ENCODE results near the gene HEG1.

GRCh38 chr3:125062904-125063618, 7.3 kb upstream of the HEG1 start:
- TF ChIP-seq CTCF (IDR thresholded peaks at IDR 0.05; ENCODE audit: low read depth, low read length), result no peak
- TF ChIP-seq POLR2A (IDR thresholded peaks at IDR 0.05; ENCODE audit: extremely low read depth, insufficient read length), result no peak
- TF ChIP-seq MAX (IDR thresholded peaks at IDR 0.05; ENCODE audit: low read depth, low read length), result no peak
- TF ChIP-seq MYC (IDR thresholded peaks at IDR 0.05; ENCODE audit: low read depth, low read length), result no peak

Measured in NB4 (cell line).